ENCODE data around the gene PLXNC1.
A peak's percentile ranks its signal among the peaks of the same experiment; 100 is the strongest.

Gene PLXNC1

DNA sequence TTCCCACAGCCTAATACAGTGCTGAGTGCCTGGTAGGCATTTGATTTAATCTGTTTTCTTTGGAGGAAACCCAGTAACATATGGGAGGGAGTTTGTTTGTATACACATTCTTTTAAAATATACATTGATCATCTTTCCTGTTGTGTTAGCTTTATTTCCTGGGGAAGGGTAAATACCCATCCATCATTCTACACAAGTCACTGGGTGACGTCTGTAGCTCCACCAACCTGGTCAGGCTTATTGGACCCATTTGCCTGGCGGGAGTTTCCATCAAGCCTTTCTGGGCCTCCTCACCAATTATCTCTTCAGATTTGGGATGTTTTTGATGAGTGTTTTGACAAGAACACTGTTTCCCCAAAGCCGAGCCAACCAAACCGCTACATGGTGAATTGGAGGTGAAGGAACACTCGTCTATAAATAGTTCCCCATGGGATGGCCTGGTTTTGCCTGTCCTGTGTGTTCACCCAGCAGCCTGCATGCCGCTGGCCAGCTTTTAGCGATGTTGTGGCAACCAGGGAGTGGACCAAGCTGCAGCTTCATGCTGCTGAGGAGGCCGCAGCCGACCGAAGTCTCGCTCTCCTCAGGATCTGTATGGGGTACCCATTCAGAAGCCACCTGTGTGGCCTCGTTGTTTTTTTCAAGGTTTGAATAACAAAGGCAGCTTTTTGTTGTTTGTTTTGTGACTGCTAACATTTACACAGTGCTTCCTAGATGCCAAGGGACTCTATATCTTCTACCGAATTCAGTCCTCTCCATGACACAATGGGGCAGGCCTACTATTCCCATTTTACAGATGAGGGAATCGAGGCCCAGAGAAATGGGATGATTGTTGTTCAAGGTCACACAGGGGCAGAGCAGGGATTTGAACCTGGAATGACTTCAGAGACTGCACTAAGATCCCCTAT, 22.6 kb downstream of the PLXNC1 start:
- DNase-seq = no peak
- ChIA-PET CTCF (interaction anchor here (0.9 to 13.5 kb wide), 6 partner anchors 7 to 37 kb away, joined by 4 to 193 read pairs (median 4); partner anchors contain the start of gene PLXNC1), POLR2A (no interaction called here)
- no peaks in the 10 kb centered on the region for H3K27me3 ChIP-seq (replicated peaks in 2 of 5; ENCODE audit: control insufficient read depth in 4 of 5, insufficient read depth in 5 of 5, low read length in 4 of 5)
- peaks cover 41 to 78% (median 64%) of the 10 kb centered on the region in 4 experiments for H3K4me1 ChIP-seq (ENCODE audit: control extremely low read depth in 1 of 4, control insufficient read depth in 4 of 4, insufficient read depth in 4 of 4, low read length in 3 of 4)
- no peak overlapping the region for H3K27ac ChIP-seq (ENCODE audit: insufficient read depth in 1 of 2, low read depth in 1 of 2, low read length in 2 of 2, poor library complexity in 1 of 2, severe bottlenecking in 2 of 2)
- no peaks in the 10 kb centered on the region for H3K9me3 ChIP-seq (ENCODE audit: control extremely low read depth in 1 of 5, control insufficient read depth in 4 of 5, insufficient read depth in 2 of 5, low read depth in 1 of 5, low read length in 4 of 5)
- 95% methylated on average over 10 of the region's 14 CpGs for WGBS (ENCODE audit: insufficient coverage)
- peaks cover 5 to 15% (median 7%) of the 10 kb centered on the region in 4 experiments for H3K36me3 ChIP-seq (ENCODE audit: control insufficient read depth in 4 of 4, insufficient read depth in 4 of 4, low read length in 3 of 4)
- H3K4me3 ChIP-seq (ENCODE audit: control insufficient read depth in 1 of 7, extremely low read depth in 1 of 7, insufficient read depth in 4 of 7, low read depth in 2 of 7, low read length in 6 of 7) = no peak overlapping the region

DNA sequence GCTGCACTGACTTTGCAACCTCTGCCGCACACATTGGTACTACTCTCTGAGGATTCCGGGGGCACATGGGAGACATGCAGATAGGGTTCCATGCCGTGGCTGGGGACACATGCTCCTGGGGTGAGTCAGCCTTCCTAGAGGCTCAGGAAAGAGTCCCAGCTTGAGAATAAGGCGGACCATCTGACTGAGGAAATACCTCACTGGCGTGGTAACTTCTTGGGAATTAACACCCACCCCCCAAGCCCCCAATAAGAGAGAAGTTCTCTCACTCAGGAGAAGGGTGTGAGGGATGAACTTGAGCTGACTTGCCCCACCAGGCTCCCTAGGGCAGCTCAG, 23.2 kb downstream of the PLXNC1 start:
- Histone ChIP-seq H3K4me3 (ENCODE audit: control insufficient read depth in 1 of 7, extremely low read depth in 1 of 7, insufficient read depth in 4 of 7, low read depth in 2 of 7, low read length in 6 of 7) (no peak overlapping the region), H3K27me3 (replicated peaks in 2 of 5; ENCODE audit: control insufficient read depth in 4 of 5, insufficient read depth in 5 of 5, low read length in 4 of 5) (no peaks in the 10 kb centered on the region), H3K27ac (ENCODE audit: insufficient read depth in 1 of 2, low read depth in 1 of 2, low read length in 2 of 2, poor library complexity in 1 of 2, severe bottlenecking in 2 of 2) (no peak overlapping the region), H3K4me1 (ENCODE audit: control extremely low read depth in 1 of 4, control insufficient read depth in 4 of 4, insufficient read depth in 4 of 4, low read length in 3 of 4) (peaks cover 43 to 85% (median 70%) of the 10 kb centered on the region in 4 experiments), H3K9me3 (ENCODE audit: control extremely low read depth in 1 of 5, control insufficient read depth in 4 of 5, insufficient read depth in 2 of 5, low read depth in 1 of 5, low read length in 4 of 5) (no peaks in the 10 kb centered on the region), H3K36me3 (ENCODE audit: control insufficient read depth in 4 of 4, insufficient read depth in 4 of 4, low read length in 3 of 4) (peaks cover 5 to 15% (median 7%) of the 10 kb centered on the region in 4 experiments)
- 98% methylated on average over 3 of the region's 5 CpGs for WGBS (ENCODE audit: insufficient coverage)
- CTCF ChIA-PET = interaction anchor here (0.6 to 13.5 kb wide), 6 partner anchors 7 to 37 kb away, joined by 3 to 193 read pairs (median 4); partner anchors contain the start of gene PLXNC1
- no peak for DNase-seq
- POLR2A ChIA-PET = no interaction called here

DNA sequence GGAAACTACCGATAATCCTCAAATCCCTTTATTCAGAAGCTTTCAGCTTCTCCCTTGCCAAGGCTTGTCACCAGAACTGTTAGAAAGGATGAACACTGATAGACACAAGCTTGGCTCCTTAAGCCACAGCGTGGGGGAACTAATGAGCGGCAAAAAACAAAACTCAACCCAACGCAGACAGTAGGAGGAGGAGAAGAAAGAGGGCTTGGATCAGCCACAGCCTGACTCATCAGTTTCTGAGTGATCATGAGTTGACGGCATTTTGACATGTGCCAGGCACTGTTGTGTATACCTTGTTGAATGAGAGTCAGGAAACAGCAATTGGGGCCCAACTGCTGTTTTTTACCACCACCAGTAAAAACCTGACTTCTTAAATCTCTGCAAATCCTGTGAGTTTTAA, 23.7 kb downstream of the PLXNC1 start:
- CTCF ChIA-PET = interaction anchor here (0.6 to 13.5 kb wide), 6 partner anchors 8 to 36 kb away, joined by 3 to 193 read pairs (median 4); partner anchors contain the start of gene PLXNC1
- no peaks in the 10 kb centered on the region for H3K27me3 ChIP-seq (replicated peaks in 2 of 5; ENCODE audit: control insufficient read depth in 4 of 5, insufficient read depth in 5 of 5, low read length in 4 of 5)
- peak in 2 of 3 donors; percentile 85 to 88 for DNase-seq
- H3K27ac ChIP-seq (ENCODE audit: insufficient read depth in 1 of 2, low read depth in 1 of 2, low read length in 2 of 2, poor library complexity in 1 of 2, severe bottlenecking in 2 of 2) = no peak overlapping the region
- peaks cover 5 to 15% (median 7%) of the 10 kb centered on the region in 4 experiments for H3K36me3 ChIP-seq (ENCODE audit: control insufficient read depth in 4 of 4, insufficient read depth in 4 of 4, low read length in 3 of 4)
- peaks cover 43 to 84% (median 70%) of the 10 kb centered on the region in 4 experiments for H3K4me1 ChIP-seq (ENCODE audit: control extremely low read depth in 1 of 4, control insufficient read depth in 4 of 4, insufficient read depth in 4 of 4, low read length in 3 of 4)
- WGBS (ENCODE audit: insufficient coverage) = 26% methylated on average over 5 of the region's 5 CpGs
- no peak overlapping the region for H3K4me3 ChIP-seq (ENCODE audit: control insufficient read depth in 1 of 7, extremely low read depth in 1 of 7, insufficient read depth in 4 of 7, low read depth in 2 of 7, low read length in 6 of 7)
- POLR2A ChIA-PET = no interaction called here
- no peaks in the 10 kb centered on the region for H3K9me3 ChIP-seq (ENCODE audit: control extremely low read depth in 1 of 5, control insufficient read depth in 4 of 5, insufficient read depth in 2 of 5, low read depth in 1 of 5, low read length in 4 of 5)

DNA sequence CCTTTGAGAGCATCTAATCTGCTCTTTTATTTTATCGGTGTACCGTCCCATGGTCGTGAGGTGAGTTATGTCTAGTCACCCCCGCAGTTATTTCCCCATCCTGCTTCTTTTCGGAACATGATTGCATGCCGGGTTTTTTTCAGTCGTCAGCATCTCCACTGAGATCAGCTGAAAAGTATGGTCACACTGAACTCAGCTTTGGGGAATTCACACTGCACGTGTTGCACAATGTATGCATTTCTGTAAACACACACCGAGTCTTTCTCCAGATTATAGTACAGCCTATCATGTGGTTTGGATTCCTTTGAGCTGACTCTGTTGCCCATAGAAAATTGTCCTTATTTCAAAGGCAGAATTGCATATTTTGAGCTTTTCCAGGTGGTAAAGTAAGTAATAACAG, 24.6 kb downstream of the PLXNC1 start:
- H3K27ac ChIP-seq (ENCODE audit: insufficient read depth in 1 of 2, low read depth in 1 of 2, low read length in 2 of 2, poor library complexity in 1 of 2, severe bottlenecking in 2 of 2) = peak overlapping the region in 1 of 2 experiments; percentile 75
- ChIA-PET CTCF (interaction anchor here (0.8 to 13.5 kb wide), 13 partner anchors 9 to 93 kb away, joined by 3 to 193 read pairs (median 5); partner anchors contain the start of gene PLXNC1), POLR2A (interaction anchor here (0.6 to 1.4 kb wide), 2 partner anchors 12 to 111 kb away, joined by 3 read pairs; no protein-coding TSS in a partner anchor)
- peaks cover 0 to under 1% (median 0%) of the 10 kb centered on the region in 5 experiments for H3K9me3 ChIP-seq (ENCODE audit: control extremely low read depth in 1 of 5, control insufficient read depth in 4 of 5, insufficient read depth in 2 of 5, low read depth in 1 of 5, low read length in 4 of 5)
- H3K4me1 ChIP-seq (ENCODE audit: control extremely low read depth in 1 of 4, control insufficient read depth in 4 of 4, insufficient read depth in 4 of 4, low read length in 3 of 4) = peaks cover 40 to 75% (median 63%) of the 10 kb centered on the region in 4 experiments
- DNase-seq = peak in 2 of 3 donors; percentile 78 to 79
- 26% methylated on average over 9 of the region's 9 CpGs for WGBS (ENCODE audit: insufficient coverage)
- peaks cover 5 to 15% (median 7%) of the 10 kb centered on the region in 4 experiments for H3K36me3 ChIP-seq (ENCODE audit: control insufficient read depth in 4 of 4, insufficient read depth in 4 of 4, low read length in 3 of 4)
- no peaks in the 10 kb centered on the region for H3K27me3 ChIP-seq (replicated peaks in 2 of 5; ENCODE audit: control insufficient read depth in 4 of 5, insufficient read depth in 5 of 5, low read length in 4 of 5)
- H3K4me3 ChIP-seq (ENCODE audit: control insufficient read depth in 1 of 7, extremely low read depth in 1 of 7, insufficient read depth in 4 of 7, low read depth in 2 of 7, low read length in 6 of 7) = peak overlapping the region in 2 of 7 experiments; percentile 30 to 63

DNA sequence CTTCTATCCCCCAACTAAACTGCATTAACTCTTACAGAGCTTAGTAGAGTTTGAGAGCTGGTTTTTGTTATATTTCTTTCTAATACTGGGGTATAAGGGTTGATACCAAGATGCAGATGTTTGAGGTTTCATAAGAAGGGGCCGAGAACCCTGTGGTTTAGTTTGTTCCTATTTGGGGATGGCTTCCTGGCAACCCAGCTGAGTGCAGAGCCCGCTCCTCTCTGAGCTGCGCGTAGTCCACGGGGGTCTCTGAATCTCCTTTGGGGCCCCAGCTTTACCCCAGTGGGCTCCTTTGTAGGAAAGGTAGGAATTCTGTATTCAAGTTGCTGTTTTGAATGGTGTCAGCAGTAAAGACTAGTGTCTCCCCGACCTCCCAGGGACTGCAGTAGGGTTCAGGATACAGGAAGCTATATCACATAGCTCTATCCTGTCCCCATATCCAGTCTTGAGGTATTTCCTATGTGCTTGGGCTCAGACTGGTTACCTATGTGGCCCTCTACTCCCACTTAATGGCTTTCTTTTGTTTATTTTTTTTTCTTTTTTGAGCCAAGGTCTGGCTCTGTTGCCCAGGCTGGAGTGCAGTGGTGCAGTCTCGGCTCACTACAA, 25.4 kb downstream of the PLXNC1 start:
- H3K4me1 ChIP-seq (ENCODE audit: control extremely low read depth in 1 of 4, control insufficient read depth in 4 of 4, insufficient read depth in 4 of 4, low read length in 3 of 4) = peaks cover 40 to 72% (median 60%) of the 10 kb centered on the region in 4 experiments
- peak in 2 of 3 donors; percentile 75 to 82 for DNase-seq
- H3K4me3 ChIP-seq (ENCODE audit: control insufficient read depth in 1 of 7, extremely low read depth in 1 of 7, insufficient read depth in 4 of 7, low read depth in 2 of 7, low read length in 6 of 7) = peak overlapping the region in 6 of 7 experiments; percentile 7 to 63 (median 34)
- H3K27me3 ChIP-seq (replicated peaks in 2 of 5; ENCODE audit: control insufficient read depth in 4 of 5, insufficient read depth in 5 of 5, low read length in 4 of 5) = no peaks in the 10 kb centered on the region
- H3K27ac ChIP-seq (ENCODE audit: insufficient read depth in 1 of 2, low read depth in 1 of 2, low read length in 2 of 2, poor library complexity in 1 of 2, severe bottlenecking in 2 of 2) = peak overlapping the region; percentile 17 to 75
- peaks cover 5 to 15% (median 7%) of the 10 kb centered on the region in 4 experiments for H3K36me3 ChIP-seq (ENCODE audit: control insufficient read depth in 4 of 4, insufficient read depth in 4 of 4, low read length in 3 of 4)
- ChIA-PET CTCF (interaction anchor here (0.9 to 13.5 kb wide), 16 partner anchors 9 to 92 kb away, joined by 3 to 193 read pairs (median 5); partner anchors contain the start of gene PLXNC1), POLR2A (interaction anchor here (0.6 to 1.4 kb wide), 4 partner anchors 12 to 73 kb away, joined by 3 to 4 read pairs (median 3); no protein-coding TSS in a partner anchor)
- H3K9me3 ChIP-seq (ENCODE audit: control extremely low read depth in 1 of 5, control insufficient read depth in 4 of 5, insufficient read depth in 2 of 5, low read depth in 1 of 5, low read length in 4 of 5) = peaks cover 0 to 5% (median 0%) of the 10 kb centered on the region in 5 experiments
- 10% methylated on average over 5 of the region's 7 CpGs for WGBS (ENCODE audit: insufficient coverage)

DNA sequence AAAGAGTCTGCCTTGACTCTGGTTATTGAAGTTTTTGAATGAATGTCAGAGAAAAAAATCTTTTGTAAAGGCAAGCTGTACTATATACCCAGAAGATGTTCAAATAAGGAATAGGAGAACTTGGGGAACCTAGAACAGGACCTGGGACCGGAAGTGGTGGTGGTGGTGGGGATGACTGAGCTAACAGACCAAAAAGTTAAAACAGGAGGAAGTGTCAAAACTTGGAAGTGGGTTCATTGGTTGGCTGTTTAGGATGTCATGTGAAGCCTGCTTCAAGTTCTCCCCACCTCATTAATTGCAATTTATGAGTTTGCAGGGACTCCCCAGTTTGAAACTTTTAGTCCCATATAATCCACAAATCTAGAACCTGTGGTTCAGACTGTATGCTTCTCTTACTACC, 26.2 kb downstream of the PLXNC1 start:
- H3K4me1 ChIP-seq (ENCODE audit: control extremely low read depth in 1 of 4, control insufficient read depth in 4 of 4, insufficient read depth in 4 of 4, low read length in 3 of 4) = peaks cover 40 to 79% (median 64%) of the 10 kb centered on the region in 4 experiments
- DNase-seq = peak; percentile 85 to 97 (median 97)
- WGBS (ENCODE audit: insufficient coverage) = 0% methylated on average over 1 of the region's 1 CpG
- H3K9me3 ChIP-seq (ENCODE audit: control extremely low read depth in 1 of 5, control insufficient read depth in 4 of 5, insufficient read depth in 2 of 5, low read depth in 1 of 5, low read length in 4 of 5) = peaks cover 0 to 5% (median 0%) of the 10 kb centered on the region in 5 experiments
- ChIA-PET CTCF (interaction anchor here (0.9 to 13.5 kb wide), 7 partner anchors 10 to 91 kb away, joined by 3 to 193 read pairs (median 5); partner anchors contain the start of gene PLXNC1), POLR2A (interaction anchor here (1.4 kb wide), 1 partner anchor 25 kb away, joined by 3 read pairs; no protein-coding TSS in a partner anchor)
- no peaks in the 10 kb centered on the region for H3K27me3 ChIP-seq (replicated peaks in 2 of 5; ENCODE audit: control insufficient read depth in 4 of 5, insufficient read depth in 5 of 5, low read length in 4 of 5)
- peak overlapping the region in 3 of 7 experiments; percentile 22 to 63 (median 53) for H3K4me3 ChIP-seq (ENCODE audit: control insufficient read depth in 1 of 7, extremely low read depth in 1 of 7, insufficient read depth in 4 of 7, low read depth in 2 of 7, low read length in 6 of 7)
- peak overlapping the region in 1 of 2 experiments; percentile 75 for H3K27ac ChIP-seq (ENCODE audit: insufficient read depth in 1 of 2, low read depth in 1 of 2, low read length in 2 of 2, poor library complexity in 1 of 2, severe bottlenecking in 2 of 2)
- H3K36me3 ChIP-seq (ENCODE audit: control insufficient read depth in 4 of 4, insufficient read depth in 4 of 4, low read length in 3 of 4) = peaks cover 4 to 9% (median 4%) of the 10 kb centered on the region in 4 experiments
